GM23248 (cell line): Measurements from ENCODE around the gene SBK2. TPM values are rescaled to one million over a fixed set of nuclear protein-coding genes. Genes with fewer than 3 reads are reported as not detected.
"Not testable (repeated sequence)": the region's sequence is repeated elsewhere in the genome, so short reads cannot be mapped to it uniquely, and the experiment has no call there.

Source experiments
- DNase-seq: peaks from one replicate; pipeline ENCODE4 v3.0.0-alpha.2; 2015
- H2AFZ ChIP-seq: fragments of 200-600 bp; sonication (generic); 2 replicates; pipeline ENCODE4 v1.6.1; 2016; ENCODE audit warnings: antibody characterized with exemption
- H3F3A ChIP-seq: fragments of 200-600 bp; sonication (generic); 2 replicates; pipeline ENCODE4 v1.6.1; 2016; ENCODE audit warnings: mild to moderate bottlenecking, antibody characterized with exemption, mixed run types; ENCODE audit not compliant: insufficient read depth
- H3K27ac ChIP-seq: fragments of 200-600 bp; sonication (generic); 2 replicates; pipeline ENCODE4 v1.5.1; 2016; ENCODE audit warnings: mild to moderate bottlenecking
- H3K27me3 ChIP-seq: fragments of 200-600 bp; sonication (generic); replicated peaks from 2 replicates; pipeline ENCODE4 v1.6.1; 2016; ENCODE audit warnings: mild to moderate bottlenecking; ENCODE audit not compliant: insufficient read depth
- H3K36me3 ChIP-seq: fragments of 200-600 bp; sonication (generic); 2 replicates; pipeline ENCODE4 v1.6.1; 2016; ENCODE audit warnings: low read depth, mild to moderate bottlenecking
- H3K4me1 ChIP-seq: fragments of 200-600 bp; sonication (generic); 2 replicates; pipeline ENCODE4 v1.6.1; 2016; ENCODE audit warnings: mild to moderate bottlenecking; ENCODE audit not compliant: insufficient read depth
- H3K4me2 ChIP-seq: fragments of 200-600 bp; sonication (generic); one replicate; pipeline ENCODE4 v1.6.1; 2016; ENCODE audit warnings: mild to moderate bottlenecking; ENCODE audit not compliant: unreplicated experiment
- H3K4me3 ChIP-seq: fragments of 200-600 bp; sonication (generic); 2 replicates; pipeline ENCODE4 v1.5.1; 2016; ENCODE audit warnings: mild to moderate bottlenecking
- H3K79me2 ChIP-seq: fragments of 200-600 bp; sonication (generic); 2 replicates; pipeline ENCODE4 v1.6.1; 2016; ENCODE audit warnings: mild to moderate bottlenecking; ENCODE audit not compliant: insufficient read depth
- H3K9ac ChIP-seq: fragments of 200-600 bp; sonication (generic); 2 replicates; pipeline ENCODE4 v1.6.1; 2016; ENCODE audit warnings: mild to moderate bottlenecking
- H3K9me2 ChIP-seq: fragments of 200-600 bp; sonication (generic); 2 replicates; pipeline ENCODE4 v1.6.1; 2016; ENCODE audit warnings: mixed run types, mild to moderate bottlenecking, moderate library complexity; ENCODE audit not compliant: insufficient read depth
- H3K9me3 ChIP-seq: fragments of 200-600 bp; sonication (generic); one replicate; pipeline ENCODE4 v1.6.1; 2017; ENCODE audit warnings: low read depth
- H4K20me1 ChIP-seq: fragments of 200-600 bp; sonication (generic); 2 replicates; pipeline ENCODE4 v1.6.0; 2016; ENCODE audit not compliant: insufficient read depth
- EZH2 ChIP-seq: fragments of 200-600 bp; sonication (generic); IDR thresholded peaks from 2 replicates; pipeline ENCODE4 v1.6.1; 2018; ENCODE audit warnings: antibody characterized with exemption, mild to moderate bottlenecking; ENCODE audit not compliant: insufficient read depth, poor library complexity, severe bottlenecking
- EZH2phosphoT487 ChIP-seq: fragments of 200-600 bp; sonication (generic); IDR thresholded peaks from 2 replicates; pipeline ENCODE4 v1.6.1; 2018; ENCODE audit warnings: antibody characterized with exemption, moderate library complexity, mild to moderate bottlenecking, low read depth; ENCODE audit not compliant: insufficient read depth
- WGBS, 2 experiments: methylation state at CpG; one replicate each; pipeline ENCODE4 v1.1.6; 2015 to 2017; ENCODE audit warnings: low lambda C conversion rate in 2 of 2, low coverage in 1 of 2; ENCODE audit errors: missing lambda C conversion rate in 2 of 2; 5-methylcytosine and 5-hydroxymethylcytosine counted together
- in situ Hi-C: fragments of 300-500 bp; cut with MboI; formaldehyde crosslinking; loops from 2 replicates; pipeline ENCODE4 v1.15.0; 2020
- polyA plus RNA-seq: library from polyadenylated mRNA; unstranded; fragments of >200 nt; fragmentation: Nextera tagmentation; extraction: Ambion mirVana; gene quantifications from 2 replicates; pipeline ENCODE4 v1.2.1, GENCODE V29; 2016
- total RNA-seq: library from RNA; depleted of rRNA; stranded (reverse); fragments of >200 nt; shearing (Covaris generic); gene quantifications from 2 replicates; pipeline ENCODE4 v1.2.3, GENCODE V29; 2014; rRNA removed

SBK2 gene
- not detected in 2 replicates for total RNA-seq
- not detected in 2 replicates for polyA plus RNA-seq

- no peak within 1 kb of the TSS for H3K9ac ChIP-seq
- H3K9me3 ChIP-seq = no peaks in the 10 kb centered on the region
- no peaks in the 10 kb centered on the region for H3K9me2 ChIP-seq
- no peaks in the 10 kb centered on the region for H3K4me1 ChIP-seq
- no peak within 1 kb of the TSS for H3K27ac ChIP-seq
- no peaks in the 10 kb centered on the region for H4K20me1 ChIP-seq
- H3K27me3 ChIP-seq = no peaks in the 10 kb centered on the region
- H3F3A ChIP-seq = no peaks in the 10 kb centered on the region
- H3K79me2 ChIP-seq = no peaks in the 10 kb centered on the region
- no peak for DNase-seq
- in situ Hi-C loops = no loop called here
- no peak for TF ChIP-seq EZH2
- TF ChIP-seq EZH2phosphoT487 = no peak
- H3K4me2 ChIP-seq = no peak within 1 kb of the TSS
- 20 to 24% methylated on average over 9 to 14 of the region's 14 CpGs for WGBS, 2 experiments
- H2AFZ ChIP-seq = no peak within 1 kb of the TSS
- no peak within 1 kb of the TSS for H3K4me3 ChIP-seq
- no peaks in the 10 kb centered on the region for H3K36me3 ChIP-seq
Measured at GRCh38 chr19:55536951-55537740, at the start of gene SBK2. SBK2 (minus strand) TSS chr19:55537133; CDS start chr19:55536294, 839 bp downstream.

- H3K36me3 ChIP-seq = no peaks in the 10 kb centered on the region
- H3K27me3 ChIP-seq = no peaks in the 10 kb centered on the region
- no peak for TF ChIP-seq EZH2
- TF ChIP-seq EZH2phosphoT487 = no peak
- in situ Hi-C loops = no loop called here
- peak overlapping the region; percentile 87 for H2AFZ ChIP-seq
- no peak overlapping the region for H3K27ac ChIP-seq
- peak overlapping the region; percentile 66 for H3K4me3 ChIP-seq
- WGBS, 2 experiments = 4 to 6% methylated on average over 25 to 36 of the region's 36 CpGs
- peaks cover 11% of the 10 kb centered on the region for H3F3A ChIP-seq
- H3K4me1 ChIP-seq = no peaks in the 10 kb centered on the region; the same call in 1 of the 2 replicates
- H3K9ac ChIP-seq = peak overlapping the region; percentile 34; the same call in 1 of the 2 replicates
- H3K4me2 ChIP-seq = peak overlapping the region; percentile 65
- H4K20me1 ChIP-seq = no peaks in the 10 kb centered on the region
- H3K9me3 ChIP-seq = no peaks in the 10 kb centered on the region
- peaks cover 6% of the 10 kb centered on the region; the same call in 1 of the 2 replicates for H3K79me2 ChIP-seq
- H3K9me2 ChIP-seq = no peaks in the 10 kb centered on the region
- DNase-seq = peak; percentile 60
Measured at GRCh38 chr19:55585658-55586339, 48.9 kb upstream of the SBK2 start.

GRCh38 chr19:55584871-55585270 is 47.9 kb upstream of the SBK2 start:
- Histone ChIP-seq H3K27ac (no peak overlapping the region), H2AFZ (no peak overlapping the region), H3K27me3 (no peaks in the 10 kb centered on the region), H3K4me2 (no peak overlapping the region), H3K9me2 (no peaks in the 10 kb centered on the region), H3K4me3 (no peak overlapping the region), H3K9ac (no peak overlapping the region), H3K79me2 (peaks cover 14% of the 10 kb centered on the region), H3K36me3 (no peaks in the 10 kb centered on the region), H3F3A (peaks cover 13% of the 10 kb centered on the region), H3K9me3 (no peaks in the 10 kb centered on the region), H3K4me1 (no peaks in the 10 kb centered on the region; the same call in 1 of the 2 replicates), H4K20me1 (no peaks in the 10 kb centered on the region)
- 67 to 74% methylated on average over 11 of the region's 11 CpGs for WGBS, 2 experiments
- DNase-seq = no peak
- TF ChIP-seq EZH2phosphoT487 = no peak
- TF ChIP-seq EZH2 = no peak
- in situ Hi-C loops = no loop called here

GRCh38 chr19:55583897-55584296 is 47.0 kb upstream of the SBK2 start:
- Histone ChIP-seq H3K79me2 (peaks cover 19% of the 10 kb centered on the region), H3F3A (peaks cover 15% of the 10 kb centered on the region)
- H3K4me2 ChIP-seq, H3K4me1 ChIP-seq, H4K20me1 ChIP-seq, H3K9ac ChIP-seq, H3K9me3 ChIP-seq, H3K9me2 ChIP-seq, H3K27ac ChIP-seq, H3K27me3 ChIP-seq, H2AFZ ChIP-seq, H3K4me3 ChIP-seq, DNase-seq, H3K36me3 ChIP-seq, in situ Hi-C loops: not testable (repeated sequence)
- WGBS, 2 experiments = 60 to 67% methylated on average over 8 of the region's 8 CpGs

- H3K4me2 ChIP-seq, H3K9me2 ChIP-seq, in situ Hi-C loops, H3K4me1 ChIP-seq, DNase-seq, H3K9ac ChIP-seq, H3K36me3 ChIP-seq, H3K27ac ChIP-seq, H4K20me1 ChIP-seq, H3K9me3 ChIP-seq, H3K4me3 ChIP-seq, H3K27me3 ChIP-seq, H2AFZ ChIP-seq: not testable (repeated sequence)
- H3F3A ChIP-seq = peaks cover 15% of the 10 kb centered on the region
- 60 to 81% methylated on average over 4 of the region's 4 CpGs for WGBS, 2 experiments
- peaks cover 19% of the 10 kb centered on the region for H3K79me2 ChIP-seq
Measured at GRCh38 chr19:55582284-55582683, 45.4 kb upstream of the SBK2 start.
